A549 (cell line): Measurements from ENCODE around the gene BZW2.

Experiments
- CHD4 ChIP-seq: fragments of 200-600 bp; sonication (generic); IDR thresholded peaks from 2 replicates; pipeline ENCODE4 v1.6.1; 2016; ENCODE audit warnings: antibody characterized with exemption, mild to moderate bottlenecking, borderline replicate concordance
- FOSL2 ChIP-seq, 2 experiments: fragments of 450-650 bp in 1 of 2; fragments of >200 bp in 1 of 2; sonication (Bioruptor Twin) in 1 of 2; formaldehyde crosslinking; IDR thresholded peaks; 2 replicates each; pipeline versions ENCODE4 v1.5.0 to v1.6.1; 2016 to 2020; ENCODE audit warnings: mild to moderate bottlenecking in 1 of 2, moderate library complexity in 1 of 2
- HDAC2 ChIP-seq: fragments of 200-600 bp; sonication (generic); IDR thresholded peaks from 2 replicates; pipeline ENCODE4 v1.6.1; 2016
- MYC ChIP-seq: IDR thresholded peaks from 2 replicates; pipeline ENCODE4 v1.6.1; 2012; ENCODE audit warnings: mild to moderate bottlenecking, inconsistent platforms, low read length, improper control_type of control experiment, borderline replicate concordance
- PHF8 ChIP-seq: fragments of 200-600 bp; sonication (generic); IDR thresholded peaks from 2 replicates; pipeline ENCODE4 v1.6.1; 2016; ENCODE audit warnings: low read depth, mild to moderate bottlenecking, antibody characterized with exemption, moderate library complexity, borderline replicate concordance
- POLR2A ChIP-seq: IDR thresholded peaks from 2 replicates; pipeline ENCODE4 v1.6.1; 2012; ENCODE audit warnings: mild to moderate bottlenecking, low read length
- TF ChIP-seq, protein P1 (sequence below): fragments of >200 bp; sonication (Bioruptor Twin); formaldehyde crosslinking; IDR thresholded peaks from 3 replicates; pipeline ENCODE4 v1.5.1; 2016
- TF ChIP-seq, protein P2 (sequence below): IDR thresholded peaks from 2 replicates; pipeline ENCODE4 v1.6.1; 2012

DNA sequence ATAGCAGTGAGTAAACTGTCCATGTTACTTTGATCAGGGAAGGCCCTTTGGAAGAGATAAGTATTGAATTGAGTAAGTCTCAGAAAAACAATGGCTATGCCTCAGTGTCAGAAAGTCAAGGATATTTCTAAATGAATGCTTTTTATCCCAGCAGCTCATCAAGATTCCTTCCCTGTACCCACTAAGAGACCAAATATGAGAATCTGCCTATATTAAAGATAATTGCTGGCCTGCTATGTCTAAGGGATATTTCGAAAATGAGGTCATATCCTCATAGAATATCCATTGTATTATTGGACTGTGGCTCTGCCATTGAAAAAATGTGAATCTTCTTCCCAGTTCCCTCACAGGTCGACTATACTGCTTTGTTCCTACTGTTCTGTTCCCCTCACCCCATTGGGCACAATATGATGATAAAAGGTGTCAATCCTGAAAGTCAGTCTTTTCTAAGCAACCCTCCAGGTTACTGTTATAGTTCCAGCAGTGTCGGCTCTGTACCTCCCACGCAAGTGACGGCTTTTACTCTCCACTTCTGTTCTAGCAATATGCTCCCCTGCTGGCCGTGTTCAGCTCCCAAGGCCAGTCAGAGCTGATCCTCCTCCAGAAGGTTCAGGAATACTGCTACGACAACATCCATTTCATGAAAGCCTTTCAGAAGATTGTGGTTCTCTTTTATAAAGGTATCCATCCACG lies 51.7 kb downstream of the BZW2 start:
- no peak for TF ChIP-seq HDAC2
- TF ChIP-seq, protein P1, sequence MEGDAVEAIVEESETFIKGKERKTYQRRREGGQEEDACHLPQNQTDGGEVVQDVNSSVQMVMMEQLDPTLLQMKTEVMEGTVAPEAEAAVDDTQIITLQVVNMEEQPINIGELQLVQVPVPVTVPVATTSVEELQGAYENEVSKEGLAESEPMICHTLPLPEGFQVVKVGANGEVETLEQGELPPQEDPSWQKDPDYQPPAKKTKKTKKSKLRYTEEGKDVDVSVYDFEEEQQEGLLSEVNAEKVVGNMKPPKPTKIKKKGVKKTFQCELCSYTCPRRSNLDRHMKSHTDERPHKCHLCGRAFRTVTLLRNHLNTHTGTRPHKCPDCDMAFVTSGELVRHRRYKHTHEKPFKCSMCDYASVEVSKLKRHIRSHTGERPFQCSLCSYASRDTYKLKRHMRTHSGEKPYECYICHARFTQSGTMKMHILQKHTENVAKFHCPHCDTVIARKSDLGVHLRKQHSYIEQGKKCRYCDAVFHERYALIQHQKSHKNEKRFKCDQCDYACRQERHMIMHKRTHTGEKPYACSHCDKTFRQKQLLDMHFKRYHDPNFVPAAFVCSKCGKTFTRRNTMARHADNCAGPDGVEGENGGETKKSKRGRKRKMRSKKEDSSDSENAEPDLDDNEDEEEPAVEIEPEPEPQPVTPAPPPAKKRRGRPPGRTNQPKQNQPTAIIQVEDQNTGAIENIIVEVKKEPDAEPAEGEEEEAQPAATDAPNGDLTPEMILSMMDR: no peak
- TF ChIP-seq PHF8: no peak
- no peak for TF ChIP-seq POLR2A
- no peak for TF ChIP-seq MYC
- TF ChIP-seq CHD4: no peak
- TF ChIP-seq, protein P2, sequence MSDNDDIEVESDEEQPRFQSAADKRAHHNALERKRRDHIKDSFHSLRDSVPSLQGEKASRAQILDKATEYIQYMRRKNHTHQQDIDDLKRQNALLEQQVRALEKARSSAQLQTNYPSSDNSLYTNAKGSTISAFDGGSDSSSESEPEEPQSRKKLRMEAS: no peak
- TF ChIP-seq FOSL2 (IDR thresholded peaks at IDR 0.05): no peak
- no peak for TF ChIP-seq FOSL2 (CRISPR knock-in tag; IDR thresholded peaks at IDR 0.05)
